Liver (tissue), 9 donors: Measurements from ENCODE around the gene GNB5. TPM values are rescaled to one million over a fixed set of nuclear protein-coding genes. Genes with fewer than 3 reads are reported as not detected.

Experiments used
- DNase-seq: peaks from one replicate; pipeline ENCODE4 v3.0.0-alpha.2; 2017; ENCODE audit warnings: low spot score
- H3K27ac ChIP-seq, 2 donors: one replicate each; pipeline ENCODE4 v1.7.0; 2013; ENCODE audit warnings: inconsistent platforms in 2 of 2, low read length in 2 of 2, control low read depth in 1 of 2, low read depth in 1 of 2, mild to moderate bottlenecking in 1 of 2
- H3K27me3 ChIP-seq, 4 donors: one replicate each; pipeline versions ENCODE4 v1.6.1 to v1.7.0; 2013; ENCODE audit warnings: low read length in 3 of 4, inconsistent platforms in 1 of 4, mild to moderate bottlenecking in 1 of 4, moderate library complexity in 1 of 4; ENCODE audit not compliant: control insufficient read depth in 4 of 4, insufficient read depth in 4 of 4
- H3K36me3 ChIP-seq, 4 donors: one replicate each; pipeline versions ENCODE4 v1.6.1 to v1.7.0; 2013; ENCODE audit warnings: low read length in 3 of 4, mild to moderate bottlenecking in 3 of 4, low read depth in 1 of 4, moderate library complexity in 1 of 4; ENCODE audit not compliant: control insufficient read depth in 4 of 4, insufficient read depth in 3 of 4
- H3K4me1 ChIP-seq, 4 donors: one replicate each; pipeline versions ENCODE4 v1.6.1 to v1.7.0; 2013; ENCODE audit warnings: low read length in 3 of 4, mild to moderate bottlenecking in 3 of 4, moderate library complexity in 1 of 4; ENCODE audit not compliant: control insufficient read depth in 4 of 4, insufficient read depth in 4 of 4
- H3K4me3 ChIP-seq, 3 donors: one replicate each; pipeline versions ENCODE4 v1.6.1 to v1.7.0; 2013; ENCODE audit warnings: low read length in 3 of 3, control low read depth in 1 of 3, low read depth in 1 of 3, mild to moderate bottlenecking in 1 of 3
- H3K9ac ChIP-seq, 2 donors: one replicate each; pipeline ENCODE4 v1.7.0; 2013; ENCODE audit warnings: low read length in 2 of 2, mild to moderate bottlenecking in 2 of 2, moderate library complexity in 2 of 2, control low read depth in 1 of 2, low read depth in 1 of 2
- H3K9me3 ChIP-seq, 4 donors: one replicate each; pipeline versions ENCODE4 v1.6.1 to v1.7.0; 2013; ENCODE audit warnings: low read length in 3 of 4; ENCODE audit not compliant: control insufficient read depth in 4 of 4
- ATF3 ChIP-seq: IDR thresholded peaks from 2 replicates; pipeline ENCODE4 v1.6.1; 2016; ENCODE audit warnings: antibody characterized with exemption
- CTCF ChIP-seq: fragments of 150-350 bp; IDR thresholded peaks from 2 replicates; pipeline ENCODE4 v1.5.1; 2017; ENCODE audit warnings: improper control_type of control experiment, low read depth, low read length; ENCODE audit not compliant: missing input control
- EGR1 ChIP-seq, 2 donors: IDR thresholded peaks; 2 replicates each; pipeline ENCODE4 v1.6.1; 2016 to 2018; ENCODE audit warnings: antibody characterized with exemption in 2 of 2, low read depth in 2 of 2
- FOXA1 ChIP-seq: IDR thresholded peaks from 2 replicates; pipeline ENCODE4 v1.6.1; 2016; ENCODE audit warnings: antibody characterized with exemption
- FOXA2 ChIP-seq: IDR thresholded peaks from 2 replicates; pipeline ENCODE4 v1.6.1; 2016; ENCODE audit warnings: antibody characterized with exemption
- GABPA ChIP-seq, 2 donors: IDR thresholded peaks in 1 of 2; conservative IDR thresholded peaks in 1 of 2; 2 replicates each; pipeline ENCODE4 v1.6.1; 2016; ENCODE audit warnings: antibody characterized with exemption in 2 of 2, mild to moderate bottlenecking in 1 of 2, moderate library complexity in 1 of 2
- HNF4A ChIP-seq, 2 donors: conservative IDR thresholded peaks; 2 replicates each; pipeline ENCODE4 v1.6.1; 2016; ENCODE audit warnings: antibody characterized with exemption in 2 of 2, mild to moderate bottlenecking in 2 of 2
- HNF4G ChIP-seq: IDR thresholded peaks from 2 replicates; pipeline ENCODE4 v1.6.1; 2016; ENCODE audit warnings: antibody characterized with exemption
- JUND ChIP-seq, 2 donors: IDR thresholded peaks; 2 replicates each; pipeline ENCODE4 v1.6.1; 2016; ENCODE audit warnings: antibody characterized with exemption in 2 of 2
- MAX ChIP-seq: IDR thresholded peaks from 2 replicates; pipeline ENCODE4 v1.6.1; 2016; ENCODE audit warnings: antibody characterized with exemption
- NR2F2 ChIP-seq: IDR thresholded peaks from 2 replicates; pipeline ENCODE4 v1.6.1; 2016; ENCODE audit warnings: antibody characterized with exemption
- RAD21 ChIP-seq, 2 donors: IDR thresholded peaks; 2 replicates each; pipeline ENCODE4 v1.6.1; 2016; ENCODE audit warnings: antibody characterized with exemption in 2 of 2, mild to moderate bottlenecking in 2 of 2
- REST ChIP-seq: IDR thresholded peaks from 2 replicates; pipeline ENCODE4 v1.6.1; 2016; ENCODE audit warnings: antibody characterized with exemption, mild to moderate bottlenecking
- RXRA ChIP-seq, 2 donors: IDR thresholded peaks; 2 replicates each; pipeline ENCODE4 v1.6.1; 2017 to 2018; ENCODE audit warnings: antibody characterized with exemption in 2 of 2, mild to moderate bottlenecking in 1 of 2
- SP1 ChIP-seq: IDR thresholded peaks from 2 replicates; pipeline ENCODE4 v1.6.1; 2018; ENCODE audit warnings: antibody characterized with exemption, mild to moderate bottlenecking
- TAF1 ChIP-seq: conservative IDR thresholded peaks from 2 replicates; pipeline ENCODE4 v1.6.1; 2016; ENCODE audit warnings: antibody characterized with exemption, mild to moderate bottlenecking
- YY1 ChIP-seq: IDR thresholded peaks from 2 replicates; pipeline ENCODE4 v1.6.1; 2016; ENCODE audit warnings: antibody characterized with exemption, mild to moderate bottlenecking
- ZBTB33 ChIP-seq: IDR thresholded peaks from 2 replicates; pipeline ENCODE4 v1.6.1; 2016; ENCODE audit warnings: antibody characterized with exemption
- WGBS: extraction: QIAGEN DNeasy Blood & Tissue Kit; methylation state at CpG from one replicate; pipeline ENCODE4 v1.1.7; 2013; 5-methylcytosine and 5-hydroxymethylcytosine counted together
- polyA plus RNA-seq, 2 donors: library from polyadenylated mRNA; stranded (reverse) in 1 of 2; unstranded in 1 of 2; fragments of 200-250 nt in 1 of 2; fragments of >200 nt in 1 of 2; fragmentation: Nextera tagmentation in 1 of 2; extraction: Ambion mirVana in 1 of 2; gene quantifications; one replicate each; pipeline versions ENCODE4 v1.2.1 to v1.2.3, GENCODE V29; 2013 to 2015
- total RNA-seq, 2 donors: library from RNA; depleted of rRNA; stranded (reverse); fragments of >200 nt; gene quantifications; one replicate each; pipeline ENCODE4 v1.2.3, GENCODE V29; 2014
- donor health status: healthy.
- donor health status: healthy.
- donor health status: healthy.
- donor health status: healthy.
- donor health status: healthy.

Gene GNB5
- total and polyA plus RNA-seq, 4 donors = 13.7 to 19.2 (median 15.7) TPM

GRCh38 chr15:52159645-52160044, 31.5 kb downstream of the GNB5 start:
- no peaks in the 10 kb centered on the region for H3K27me3 ChIP-seq
- WGBS = 97% methylated on average over 3 of the region's 3 CpGs
- H3K4me1 ChIP-seq = peaks cover 0 to 4% (median 0%) of the 10 kb centered on the region in 4 donors
- H3K36me3 ChIP-seq = no peaks in the 10 kb centered on the region
- no peak for DNase-seq
- TF ChIP-seq NR2F2 = no peak
- no peak for TF ChIP-seq GABPA (IDR thresholded peaks at IDR 0.05 in 1 of 2, conservative IDR thresholded peaks at IDR 0.05 in 1 of 2)
- no peak for TF ChIP-seq FOXA2
- TF ChIP-seq CTCF = no peak
- H3K9me3 ChIP-seq = no peaks in the 10 kb centered on the region
- no peak overlapping the region for H3K4me3 ChIP-seq
- H3K27ac ChIP-seq = no peak overlapping the region
- H3K9ac ChIP-seq = no peak overlapping the region

GRCh38 chr15:52158084-52158765, 33.0 kb downstream of the GNB5 start:
- no peak for DNase-seq
- Histone ChIP-seq H3K36me3 (no peaks in the 10 kb centered on the region), H3K4me3 (no peak overlapping the region), H3K9ac (no peak overlapping the region), H3K27me3 (no peaks in the 10 kb centered on the region), H3K27ac (no peak overlapping the region), H3K4me1 (peaks cover 0 to 4% (median 0%) of the 10 kb centered on the region in 4 donors), H3K9me3 (no peaks in the 10 kb centered on the region)
- TF ChIP-seq ZBTB33 (no peak), RAD21 (IDR thresholded peaks at IDR 0.05) (no peak), FOXA2 (no peak), REST (no peak), FOXA1 (no peak), SP1 (no peak), GABPA (IDR thresholded peaks at IDR 0.05 in 1 of 2, conservative IDR thresholded peaks at IDR 0.05 in 1 of 2) (no peak), CTCF (no peak), HNF4G (no peak), ATF3 (no peak), NR2F2 (no peak), JUND (IDR thresholded peaks at IDR 0.05) (no peak), TAF1 (no peak), MAX (no peak), YY1 (no peak), RXRA (IDR thresholded peaks at IDR 0.05) (no peak), EGR1 (IDR thresholded peaks at IDR 0.05; ENCODE audit: low read depth in 2 of 2) (no peak), HNF4A (conservative IDR thresholded peaks at IDR 0.05) (no peak)
- 89% methylated on average over 10 of the region's 10 CpGs for WGBS
